SK-N-SH (cell line): ENCODE data around the gene ME1.

Experiments
- TF ChIP-seq, protein P1 (sequence below): IDR thresholded peaks from 2 replicates; pipeline ENCODE4 v1.4.0; 2012; ENCODE audit warnings: low read depth
- TF ChIP-seq, protein P2 (sequence below): IDR thresholded peaks from 2 replicates; pipeline ENCODE4 v1.6.1; 2012; ENCODE audit warnings: mild to moderate bottlenecking, low read depth, low read length, moderate library complexity
- TF ChIP-seq, protein P3 (sequence below): fragments of 200-600 bp; sonication (generic); IDR thresholded peaks from 2 replicates; pipeline ENCODE4 v1.6.1; 2017; ENCODE audit warnings: antibody characterized with exemption, mild to moderate bottlenecking, moderate library complexity

DNA sequence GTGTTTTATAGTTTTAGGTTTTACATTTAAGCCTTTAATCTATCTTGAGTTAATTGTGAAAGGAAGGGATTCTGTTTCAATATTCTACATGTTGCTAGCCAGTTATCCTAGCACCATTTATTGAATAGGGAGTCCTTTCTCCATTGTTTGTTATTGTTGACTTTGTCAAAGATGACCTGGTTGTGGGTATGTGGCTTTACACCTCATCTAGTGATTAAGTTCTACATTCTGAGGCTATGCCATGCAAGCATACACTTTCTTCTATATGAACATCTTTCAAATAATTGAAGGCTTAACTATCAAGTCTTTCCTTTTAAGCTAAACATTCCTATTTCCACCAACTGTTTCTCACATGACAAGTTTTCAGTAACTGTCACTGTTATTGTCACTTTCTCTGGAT lies 46.1 kb downstream of the ME1 start:
- TF ChIP-seq, protein P1, sequence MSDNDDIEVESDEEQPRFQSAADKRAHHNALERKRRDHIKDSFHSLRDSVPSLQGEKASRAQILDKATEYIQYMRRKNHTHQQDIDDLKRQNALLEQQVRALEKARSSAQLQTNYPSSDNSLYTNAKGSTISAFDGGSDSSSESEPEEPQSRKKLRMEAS: no peak
- TF ChIP-seq, protein P2, sequence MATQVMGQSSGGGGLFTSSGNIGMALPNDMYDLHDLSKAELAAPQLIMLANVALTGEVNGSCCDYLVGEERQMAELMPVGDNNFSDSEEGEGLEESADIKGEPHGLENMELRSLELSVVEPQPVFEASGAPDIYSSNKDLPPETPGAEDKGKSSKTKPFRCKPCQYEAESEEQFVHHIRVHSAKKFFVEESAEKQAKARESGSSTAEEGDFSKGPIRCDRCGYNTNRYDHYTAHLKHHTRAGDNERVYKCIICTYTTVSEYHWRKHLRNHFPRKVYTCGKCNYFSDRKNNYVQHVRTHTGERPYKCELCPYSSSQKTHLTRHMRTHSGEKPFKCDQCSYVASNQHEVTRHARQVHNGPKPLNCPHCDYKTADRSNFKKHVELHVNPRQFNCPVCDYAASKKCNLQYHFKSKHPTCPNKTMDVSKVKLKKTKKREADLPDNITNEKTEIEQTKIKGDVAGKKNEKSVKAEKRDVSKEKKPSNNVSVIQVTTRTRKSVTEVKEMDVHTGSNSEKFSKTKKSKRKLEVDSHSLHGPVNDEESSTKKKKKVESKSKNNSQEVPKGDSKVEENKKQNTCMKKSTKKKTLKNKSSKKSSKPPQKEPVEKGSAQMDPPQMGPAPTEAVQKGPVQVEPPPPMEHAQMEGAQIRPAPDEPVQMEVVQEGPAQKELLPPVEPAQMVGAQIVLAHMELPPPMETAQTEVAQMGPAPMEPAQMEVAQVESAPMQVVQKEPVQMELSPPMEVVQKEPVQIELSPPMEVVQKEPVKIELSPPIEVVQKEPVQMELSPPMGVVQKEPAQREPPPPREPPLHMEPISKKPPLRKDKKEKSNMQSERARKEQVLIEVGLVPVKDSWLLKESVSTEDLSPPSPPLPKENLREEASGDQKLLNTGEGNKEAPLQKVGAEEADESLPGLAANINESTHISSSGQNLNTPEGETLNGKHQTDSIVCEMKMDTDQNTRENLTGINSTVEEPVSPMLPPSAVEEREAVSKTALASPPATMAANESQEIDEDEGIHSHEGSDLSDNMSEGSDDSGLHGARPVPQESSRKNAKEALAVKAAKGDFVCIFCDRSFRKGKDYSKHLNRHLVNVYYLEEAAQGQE: no peak
- TF ChIP-seq, protein P3, sequence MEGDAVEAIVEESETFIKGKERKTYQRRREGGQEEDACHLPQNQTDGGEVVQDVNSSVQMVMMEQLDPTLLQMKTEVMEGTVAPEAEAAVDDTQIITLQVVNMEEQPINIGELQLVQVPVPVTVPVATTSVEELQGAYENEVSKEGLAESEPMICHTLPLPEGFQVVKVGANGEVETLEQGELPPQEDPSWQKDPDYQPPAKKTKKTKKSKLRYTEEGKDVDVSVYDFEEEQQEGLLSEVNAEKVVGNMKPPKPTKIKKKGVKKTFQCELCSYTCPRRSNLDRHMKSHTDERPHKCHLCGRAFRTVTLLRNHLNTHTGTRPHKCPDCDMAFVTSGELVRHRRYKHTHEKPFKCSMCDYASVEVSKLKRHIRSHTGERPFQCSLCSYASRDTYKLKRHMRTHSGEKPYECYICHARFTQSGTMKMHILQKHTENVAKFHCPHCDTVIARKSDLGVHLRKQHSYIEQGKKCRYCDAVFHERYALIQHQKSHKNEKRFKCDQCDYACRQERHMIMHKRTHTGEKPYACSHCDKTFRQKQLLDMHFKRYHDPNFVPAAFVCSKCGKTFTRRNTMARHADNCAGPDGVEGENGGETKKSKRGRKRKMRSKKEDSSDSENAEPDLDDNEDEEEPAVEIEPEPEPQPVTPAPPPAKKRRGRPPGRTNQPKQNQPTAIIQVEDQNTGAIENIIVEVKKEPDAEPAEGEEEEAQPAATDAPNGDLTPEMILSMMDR: no peak
